Fibroblast of pulmonary artery (primary cell): Measurements from ENCODE around the gene TLDC2.
"Not testable (repeated sequence)": the region's sequence is repeated elsewhere in the genome, so short reads cannot be mapped to it uniquely, and the experiment has no call there.

Experiments used
- DNase-seq: peaks from one replicate; pipeline ENCODE4 v3.0.0-alpha.2; 2010; ENCODE audit warnings: low read depth
- H3K4me3 ChIP-seq: replicated peaks from 2 replicates; pipeline ENCODE4 v1.5.1; 2011; ENCODE audit warnings: low read depth, mild to moderate bottlenecking, control low read depth, low read length, moderate library complexity
- TF ChIP-seq, protein P1 (sequence below): IDR thresholded peaks from 2 replicates; pipeline ENCODE4 v1.5.1; 2011; ENCODE audit warnings: mild to moderate bottlenecking, control low read depth, low read length, inconsistent platforms; ENCODE audit errors: missing control alignments

TLDC2 gene

DNA sequence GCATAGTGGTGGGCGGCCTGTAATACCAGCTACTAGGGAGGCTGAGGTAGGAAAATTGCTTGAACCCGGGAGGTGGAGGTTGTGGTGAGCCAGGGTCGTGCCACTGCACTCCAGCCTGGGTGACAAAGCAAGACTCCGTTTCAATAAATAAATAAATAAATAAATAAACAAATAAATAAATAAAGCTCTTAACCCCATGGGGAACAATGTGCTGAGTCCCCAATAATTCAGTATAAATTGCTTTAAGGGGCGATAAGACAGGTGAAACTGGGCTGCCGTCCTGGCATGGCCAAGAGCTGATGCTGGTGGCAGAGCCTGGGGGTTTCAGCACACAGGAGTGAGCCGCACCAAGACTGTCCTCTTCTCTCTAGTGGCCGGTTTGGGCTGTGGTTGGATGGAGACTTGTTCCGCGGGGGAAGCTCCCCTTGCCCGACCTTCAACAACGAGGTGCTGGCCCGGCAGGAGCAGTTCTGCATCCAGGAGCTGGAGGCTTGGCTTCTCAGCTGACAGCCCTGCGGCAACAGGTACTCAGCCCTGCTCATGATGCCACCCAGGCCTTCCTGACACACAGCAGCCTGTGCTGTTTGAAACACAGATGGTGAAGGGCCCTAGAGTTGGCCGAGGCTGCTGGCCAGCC lies 13.1 kb downstream of the TLDC2 start:
- no peak for DNase-seq
- TF ChIP-seq, protein P1, sequence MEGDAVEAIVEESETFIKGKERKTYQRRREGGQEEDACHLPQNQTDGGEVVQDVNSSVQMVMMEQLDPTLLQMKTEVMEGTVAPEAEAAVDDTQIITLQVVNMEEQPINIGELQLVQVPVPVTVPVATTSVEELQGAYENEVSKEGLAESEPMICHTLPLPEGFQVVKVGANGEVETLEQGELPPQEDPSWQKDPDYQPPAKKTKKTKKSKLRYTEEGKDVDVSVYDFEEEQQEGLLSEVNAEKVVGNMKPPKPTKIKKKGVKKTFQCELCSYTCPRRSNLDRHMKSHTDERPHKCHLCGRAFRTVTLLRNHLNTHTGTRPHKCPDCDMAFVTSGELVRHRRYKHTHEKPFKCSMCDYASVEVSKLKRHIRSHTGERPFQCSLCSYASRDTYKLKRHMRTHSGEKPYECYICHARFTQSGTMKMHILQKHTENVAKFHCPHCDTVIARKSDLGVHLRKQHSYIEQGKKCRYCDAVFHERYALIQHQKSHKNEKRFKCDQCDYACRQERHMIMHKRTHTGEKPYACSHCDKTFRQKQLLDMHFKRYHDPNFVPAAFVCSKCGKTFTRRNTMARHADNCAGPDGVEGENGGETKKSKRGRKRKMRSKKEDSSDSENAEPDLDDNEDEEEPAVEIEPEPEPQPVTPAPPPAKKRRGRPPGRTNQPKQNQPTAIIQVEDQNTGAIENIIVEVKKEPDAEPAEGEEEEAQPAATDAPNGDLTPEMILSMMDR, result no peak
- no peak overlapping the region for H3K4me3 ChIP-seq

DNA sequence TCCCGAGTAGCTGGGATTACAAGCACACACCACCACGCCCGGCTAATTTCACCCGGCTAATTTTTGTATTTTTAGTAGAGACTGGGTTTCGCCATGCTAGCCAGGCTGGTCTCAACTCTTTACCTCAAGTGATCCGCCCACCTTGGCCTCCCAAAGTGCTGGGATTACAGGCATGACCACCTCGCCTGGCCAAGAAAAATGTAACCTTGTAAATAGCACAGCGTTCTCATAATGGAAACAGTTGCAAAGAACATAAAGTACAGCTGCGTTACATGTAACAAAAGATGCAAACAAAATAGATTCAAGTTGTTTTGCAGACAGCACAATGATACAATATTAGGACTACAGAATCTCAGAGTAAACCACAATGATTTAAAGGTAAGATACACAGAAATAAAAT lies 14.6 kb downstream of the TLDC2 start:
- no peak overlapping the region for H3K4me3 ChIP-seq
- TF ChIP-seq, protein P1, result no peak
- DNase-seq, result no peak

DNA sequence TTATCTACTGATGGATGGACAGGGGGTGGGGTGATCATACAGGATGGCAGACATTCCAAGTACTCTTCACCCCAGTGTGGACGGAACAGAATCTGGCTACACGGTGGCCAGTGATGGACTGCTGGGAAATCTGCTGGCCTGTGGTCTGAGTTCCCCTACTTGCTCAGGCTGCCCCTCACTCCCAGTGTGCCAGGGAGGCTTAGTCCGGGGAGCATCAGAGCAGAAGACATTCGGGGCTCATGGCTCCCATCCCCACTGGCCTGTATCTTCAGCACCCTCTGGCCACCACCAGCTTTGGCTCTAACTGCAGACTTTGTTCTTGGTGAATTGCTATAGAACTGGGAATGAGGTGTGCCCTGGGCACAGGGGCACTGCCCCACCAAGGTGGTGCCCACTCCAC lies 15.3 kb downstream of the TLDC2 start:
- no peak for DNase-seq
- TF ChIP-seq, protein P1, result no peak
- H3K4me3 ChIP-seq, result no peak overlapping the region

DNA sequence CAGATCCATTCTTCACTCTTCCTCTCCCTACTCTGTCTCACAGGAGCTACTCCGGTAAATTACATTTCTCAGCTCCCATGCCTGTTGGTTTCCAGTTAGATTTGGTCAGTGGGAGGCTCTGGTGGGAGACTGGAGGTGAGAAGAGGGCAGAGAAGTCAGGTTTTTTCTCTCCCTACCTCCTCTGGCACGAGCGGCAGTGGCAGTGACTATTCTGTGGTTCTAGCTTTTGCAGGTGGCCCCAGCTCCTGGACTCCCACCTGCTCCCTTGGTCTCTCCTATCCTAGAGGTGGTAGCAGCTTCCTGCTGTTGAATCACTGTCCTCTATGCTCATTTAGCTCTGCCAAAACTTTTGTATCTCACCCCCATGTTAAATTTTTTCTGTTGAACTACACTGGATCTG lies 17.9 kb downstream of the TLDC2 start:
- TF ChIP-seq, protein P1, result no peak
- H3K4me3 ChIP-seq, result no peak overlapping the region
- no peak for DNase-seq

GRCh38 chr20:36895036-36895435 lies 19.1 kb downstream of the TLDC2 start:
- TF ChIP-seq, protein P1, result no peak
- no peak overlapping the region for H3K4me3 ChIP-seq
- no peak for DNase-seq

DNA sequence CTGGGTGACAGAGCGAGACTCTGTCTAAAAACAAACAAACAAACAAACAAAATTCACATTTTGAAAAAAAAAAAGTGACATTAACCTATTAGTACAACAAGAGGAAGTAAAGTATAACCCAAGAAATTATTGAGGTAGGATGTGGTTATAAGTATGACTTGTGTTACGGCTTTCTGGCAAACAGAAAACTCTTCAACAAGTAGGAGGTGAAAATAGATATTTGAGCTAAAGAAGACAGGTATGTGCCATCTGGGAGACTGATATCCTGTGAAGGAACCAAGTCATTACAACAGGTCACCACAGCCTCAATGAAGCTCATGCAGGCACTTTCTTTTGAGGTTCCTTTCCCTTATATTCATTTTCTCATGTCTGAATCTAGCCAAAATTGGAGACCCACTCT lies 28.8 kb downstream of the TLDC2 start:
- no peak for DNase-seq
- no peak overlapping the region for H3K4me3 ChIP-seq
- TF ChIP-seq, protein P1, result no peak

GRCh38 chr20:36905566-36905965 lies 29.6 kb downstream of the TLDC2 start:
- not testable (repeated sequence) for H3K4me3 ChIP-seq, DNase-seq

GRCh38 chr20:36906086-36906485 lies 30.1 kb downstream of the TLDC2 start:
- not testable (repeated sequence) for H3K4me3 ChIP-seq, DNase-seq
